SK-N-SH (cell line): ENCODE data around the gene SERPINA6.

ENCODE experiments used
- CTCF ChIP-seq: fragments of 200-600 bp; sonication (generic); IDR thresholded peaks from 2 replicates; pipeline ENCODE4 v1.6.1; 2017; ENCODE audit warnings: antibody characterized with exemption, mild to moderate bottlenecking, moderate library complexity
- EP300 ChIP-seq, 2 experiments: IDR thresholded peaks; 2 replicates each; pipeline versions ENCODE4 v1.4.0 to v1.6.1; 2012; ENCODE audit warnings: borderline replicate concordance in 1 of 2, low read depth in 1 of 2, low read length in 1 of 2
- FOSL2 ChIP-seq: IDR thresholded peaks from 2 replicates; pipeline ENCODE4 v1.4.0; 2012; ENCODE audit warnings: low read depth, mild to moderate bottlenecking, moderate library complexity, borderline replicate concordance
- JUND ChIP-seq: IDR thresholded peaks from 2 replicates; pipeline ENCODE4 v1.4.0; 2012
- MAX ChIP-seq: IDR thresholded peaks from 2 replicates; pipeline ENCODE4 v1.4.0; 2012; ENCODE audit warnings: low read depth
- RAD21 ChIP-seq: IDR thresholded peaks from 2 replicates; pipeline ENCODE4 v1.6.1; 2012; ENCODE audit warnings: mild to moderate bottlenecking, low read length
- SIN3A ChIP-seq: IDR thresholded peaks from 2 replicates; pipeline ENCODE4 v1.6.1; 2012; ENCODE audit warnings: low read depth, mild to moderate bottlenecking, low read length, moderate library complexity, borderline replicate concordance
- TF ChIP-seq, protein P1 (sequence below): IDR thresholded peaks from 2 replicates; pipeline ENCODE4 v1.6.1; 2012; ENCODE audit warnings: mild to moderate bottlenecking, low read depth, low read length, moderate library complexity

DNA sequence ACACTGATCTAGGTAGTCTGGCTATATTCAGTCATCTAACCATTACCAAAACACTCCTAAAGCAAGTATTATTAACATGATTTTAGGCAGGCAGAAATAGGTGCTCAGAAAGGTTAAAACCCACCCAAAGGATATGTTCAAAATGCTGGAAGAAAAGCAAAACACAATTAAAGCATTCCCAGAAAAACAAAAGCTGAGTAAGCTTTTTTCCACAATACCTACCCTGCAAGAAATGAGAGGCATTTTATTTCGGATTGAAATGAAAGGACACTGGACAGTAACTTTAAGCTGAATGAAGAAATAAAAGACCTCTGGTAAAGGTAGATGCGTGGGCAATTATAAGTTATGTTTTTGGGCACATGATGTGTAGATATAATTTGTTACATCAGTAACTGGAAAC lies 8.2 kb downstream of the SERPINA6 start:
- TF ChIP-seq SIN3A (no peak), FOSL2 (no peak), CTCF (no peak), RAD21 (no peak), MAX (no peak), EP300 (IDR thresholded peaks at IDR 0.05; ENCODE audit: borderline replicate concordance in 1 of 2, low read depth in 1 of 2, low read length in 1 of 2) (no peak), JUND (no peak)
- TF ChIP-seq, protein P1, sequence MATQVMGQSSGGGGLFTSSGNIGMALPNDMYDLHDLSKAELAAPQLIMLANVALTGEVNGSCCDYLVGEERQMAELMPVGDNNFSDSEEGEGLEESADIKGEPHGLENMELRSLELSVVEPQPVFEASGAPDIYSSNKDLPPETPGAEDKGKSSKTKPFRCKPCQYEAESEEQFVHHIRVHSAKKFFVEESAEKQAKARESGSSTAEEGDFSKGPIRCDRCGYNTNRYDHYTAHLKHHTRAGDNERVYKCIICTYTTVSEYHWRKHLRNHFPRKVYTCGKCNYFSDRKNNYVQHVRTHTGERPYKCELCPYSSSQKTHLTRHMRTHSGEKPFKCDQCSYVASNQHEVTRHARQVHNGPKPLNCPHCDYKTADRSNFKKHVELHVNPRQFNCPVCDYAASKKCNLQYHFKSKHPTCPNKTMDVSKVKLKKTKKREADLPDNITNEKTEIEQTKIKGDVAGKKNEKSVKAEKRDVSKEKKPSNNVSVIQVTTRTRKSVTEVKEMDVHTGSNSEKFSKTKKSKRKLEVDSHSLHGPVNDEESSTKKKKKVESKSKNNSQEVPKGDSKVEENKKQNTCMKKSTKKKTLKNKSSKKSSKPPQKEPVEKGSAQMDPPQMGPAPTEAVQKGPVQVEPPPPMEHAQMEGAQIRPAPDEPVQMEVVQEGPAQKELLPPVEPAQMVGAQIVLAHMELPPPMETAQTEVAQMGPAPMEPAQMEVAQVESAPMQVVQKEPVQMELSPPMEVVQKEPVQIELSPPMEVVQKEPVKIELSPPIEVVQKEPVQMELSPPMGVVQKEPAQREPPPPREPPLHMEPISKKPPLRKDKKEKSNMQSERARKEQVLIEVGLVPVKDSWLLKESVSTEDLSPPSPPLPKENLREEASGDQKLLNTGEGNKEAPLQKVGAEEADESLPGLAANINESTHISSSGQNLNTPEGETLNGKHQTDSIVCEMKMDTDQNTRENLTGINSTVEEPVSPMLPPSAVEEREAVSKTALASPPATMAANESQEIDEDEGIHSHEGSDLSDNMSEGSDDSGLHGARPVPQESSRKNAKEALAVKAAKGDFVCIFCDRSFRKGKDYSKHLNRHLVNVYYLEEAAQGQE, result no peak
